MM.1S (cell line): ENCODE results near the gene MACROD1.

ENCODE experiments used
- DNase-seq: peaks from one replicate; pipeline ENCODE4 v3.0.0-alpha.2; 2015
- H2AFZ ChIP-seq: fragments of 300-600 bp; sonication (generic); 2 replicates; pipeline ENCODE4 v1.6.0; 2016; ENCODE audit warnings: antibody characterized with exemption, low read length
- H3F3A ChIP-seq: fragments of 300-600 bp; sonication (generic); 2 replicates; pipeline ENCODE4 v1.6.1; 2016; ENCODE audit warnings: mild to moderate bottlenecking, antibody characterized with exemption, low read length, moderate library complexity, mixed read lengths; ENCODE audit not compliant: insufficient read depth
- H3K27ac ChIP-seq: fragments of 300-600 bp; sonication (generic); 2 replicates; pipeline ENCODE4 v1.5.1; 2016; ENCODE audit warnings: mild to moderate bottlenecking, low read length
- H3K27me3 ChIP-seq: fragments of 300-600 bp; sonication (generic); replicated peaks from 2 replicates; pipeline ENCODE4 v1.6.0; 2016; ENCODE audit warnings: low read length; ENCODE audit not compliant: insufficient read depth
- H3K36me3 ChIP-seq: fragments of 300-600 bp; sonication (generic); replicated peaks from 2 replicates; pipeline ENCODE4 v1.6.1; 2016; ENCODE audit warnings: mild to moderate bottlenecking, low read length, mixed read lengths; ENCODE audit not compliant: insufficient read depth
- H3K4me1 ChIP-seq: fragments of 300-600 bp; sonication (generic); 2 replicates; pipeline ENCODE4 v1.6.1; 2016; ENCODE audit warnings: low read length, mixed read lengths
- H3K4me2 ChIP-seq: fragments of 300-600 bp; sonication (generic); 2 replicates; pipeline ENCODE4 v1.6.0; 2016; ENCODE audit warnings: low read depth, low read length
- H3K4me3 ChIP-seq: fragments of 300-600 bp; sonication (generic); 2 replicates; pipeline ENCODE4 v1.5.1; 2016; ENCODE audit warnings: low read length, mixed read lengths
- H3K79me2 ChIP-seq: fragments of 300-600 bp; sonication (generic); 2 replicates; pipeline ENCODE4 v1.6.1; 2016; ENCODE audit warnings: mixed run types, low read length, mixed read lengths
- H3K9ac ChIP-seq: fragments of 300-600 bp; sonication (generic); 2 replicates; pipeline ENCODE4 v1.6.1; 2016; ENCODE audit warnings: low read length, mixed read lengths
- H3K9me2 ChIP-seq: fragments of 300-600 bp; sonication (generic); replicated peaks from 2 replicates; pipeline ENCODE4 v1.6.1; 2016; ENCODE audit warnings: mild to moderate bottlenecking, low read length, mixed read lengths; ENCODE audit not compliant: insufficient read depth
- H3K9me3 ChIP-seq: fragments of 300-600 bp; sonication (generic); replicated peaks from 2 replicates; pipeline ENCODE4 v1.6.1; 2016; ENCODE audit warnings: mild to moderate bottlenecking, low read length, mixed read lengths; ENCODE audit not compliant: insufficient read depth
- H4K20me1 ChIP-seq: fragments of 300-600 bp; sonication (generic); 2 replicates; pipeline ENCODE4 v1.6.1; 2016; ENCODE audit warnings: mild to moderate bottlenecking, low read length, moderate library complexity, mixed read lengths; ENCODE audit not compliant: insufficient read depth
- CTCF ChIP-seq: fragments of 300-600 bp; sonication (generic); IDR thresholded peaks from 2 replicates; pipeline ENCODE4 v1.5.1; 2016; ENCODE audit warnings: antibody characterized with exemption, low read length, mixed read lengths
- EZH2 ChIP-seq: fragments of 300-600 bp; sonication (generic); optimal IDR thresholded peaks from 2 replicates; pipeline ENCODE3; 2017; ENCODE audit warnings: low read depth, mild to moderate bottlenecking, antibody characterized with exemption, low read length, mixed read lengths
- EZH2phosphoT487 ChIP-seq: fragments of 300-600 bp; sonication (generic); IDR thresholded peaks from 2 replicates; pipeline ENCODE4 v1.6.1; 2018; ENCODE audit warnings: antibody characterized with exemption, low read length

Gene MACROD1

DNA sequence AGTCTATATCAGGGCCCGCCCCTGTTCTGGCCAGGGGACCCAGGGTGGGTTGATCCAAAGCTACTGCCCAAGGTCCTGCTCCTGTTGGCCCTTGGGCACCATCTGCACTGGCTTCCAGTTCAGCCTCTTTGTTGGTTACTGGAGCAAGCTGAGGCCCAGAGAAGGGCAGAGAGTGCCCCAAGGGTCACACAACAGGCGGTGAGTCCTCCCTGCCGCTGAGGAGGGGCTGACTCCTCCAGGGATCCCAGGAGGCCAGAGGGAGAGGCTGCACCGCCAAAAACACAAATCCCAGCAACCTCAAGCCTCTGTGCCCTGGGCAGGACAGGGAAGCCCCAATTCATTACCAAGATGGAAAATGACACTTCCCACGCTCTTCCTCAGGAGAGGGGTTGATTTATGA is 61.3 kb downstream of the MACROD1 start:
- no peaks in the 10 kb centered on the region for H4K20me1 ChIP-seq
- no peak overlapping the region for H3K9ac ChIP-seq
- no peak overlapping the region for H2AFZ ChIP-seq
- TF ChIP-seq EZH2phosphoT487 (no peak), CTCF (no peak), EZH2 (no peak)
- H3K36me3 ChIP-seq: no peaks in the 10 kb centered on the region
- no peaks in the 10 kb centered on the region for H3F3A ChIP-seq
- no peaks in the 10 kb centered on the region for H3K79me2 ChIP-seq
- H3K4me3 ChIP-seq: no peak overlapping the region
- no peaks in the 10 kb centered on the region for H3K27me3 ChIP-seq
- no peak for DNase-seq
- no peaks in the 10 kb centered on the region for H3K9me2 ChIP-seq
- no peak overlapping the region for H3K4me2 ChIP-seq
- H3K9me3 ChIP-seq: no peaks in the 10 kb centered on the region
- H3K4me1 ChIP-seq: no peaks in the 10 kb centered on the region
- H3K27ac ChIP-seq: no peak overlapping the region

GRCh38 chr11:64103277-64103985 is 62.5 kb downstream of the MACROD1 start:
- no peaks in the 10 kb centered on the region for H3K79me2 ChIP-seq
- no peak overlapping the region for H3K4me3 ChIP-seq
- no peaks in the 10 kb centered on the region for H3K36me3 ChIP-seq
- H3K9ac ChIP-seq: no peak overlapping the region
- H2AFZ ChIP-seq: no peak overlapping the region
- DNase-seq: no peak
- H3K4me1 ChIP-seq: no peaks in the 10 kb centered on the region
- H3K4me2 ChIP-seq: no peak overlapping the region
- no peaks in the 10 kb centered on the region for H3K9me3 ChIP-seq
- no peaks in the 10 kb centered on the region for H3F3A ChIP-seq
- H3K9me2 ChIP-seq: no peaks in the 10 kb centered on the region
- TF ChIP-seq EZH2phosphoT487: no peak
- no peak for TF ChIP-seq CTCF
- no peak for TF ChIP-seq EZH2
- no peaks in the 10 kb centered on the region for H3K27me3 ChIP-seq
- H3K27ac ChIP-seq: no peak overlapping the region
- H4K20me1 ChIP-seq: no peaks in the 10 kb centered on the region

DNA sequence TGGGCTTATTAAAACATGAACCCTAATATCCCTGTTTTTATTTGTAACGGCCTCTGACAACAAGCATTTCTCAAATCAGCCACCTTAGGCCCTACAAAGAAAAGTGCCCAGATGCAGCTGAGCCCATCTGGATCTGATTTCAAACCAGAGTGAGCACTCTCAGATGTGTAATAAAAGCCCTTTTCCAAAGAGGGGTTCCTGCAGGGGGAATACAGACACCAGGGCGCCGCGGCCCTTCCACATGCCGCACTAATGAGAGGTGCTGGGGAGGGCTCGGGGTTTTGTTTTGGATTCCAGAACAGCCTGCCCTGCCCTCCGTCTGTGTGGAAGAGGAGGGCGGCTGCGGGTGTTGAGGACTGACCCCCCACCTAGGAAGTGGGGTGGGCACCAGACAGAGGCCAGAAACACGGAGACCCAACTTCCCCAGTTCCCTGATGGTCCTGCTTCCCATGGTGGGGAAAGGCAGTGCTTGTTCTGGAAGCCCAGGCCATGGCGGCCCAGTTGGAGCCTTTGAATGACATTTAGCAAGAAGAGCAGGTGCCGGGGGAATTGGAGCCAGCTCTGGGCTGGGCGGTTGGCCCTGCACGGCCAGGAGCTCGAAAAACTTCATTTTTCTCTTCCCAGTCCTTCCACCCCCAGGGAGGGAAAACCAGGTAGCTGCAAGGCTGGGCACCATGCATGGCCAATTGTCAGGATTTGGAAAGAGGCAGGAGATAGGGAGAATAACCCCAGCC is 63.7 kb downstream of the MACROD1 start:
- no peaks in the 10 kb centered on the region for H3K36me3 ChIP-seq
- no peak for DNase-seq
- TF ChIP-seq CTCF: no peak
- TF ChIP-seq EZH2phosphoT487: no peak
- TF ChIP-seq EZH2: no peak

More for the DNA sequence above, 63.7 kb downstream of the MACROD1 start:
- Histone ChIP-seq H3K4me2 (no peak overlapping the region), H3K79me2 (no peaks in the 10 kb centered on the region), H4K20me1 (no peaks in the 10 kb centered on the region), H3K27me3 (no peaks in the 10 kb centered on the region), H3K27ac (no peak overlapping the region), H2AFZ (no peak overlapping the region), H3K4me1 (no peaks in the 10 kb centered on the region), H3K9ac (no peak overlapping the region), H3F3A (no peaks in the 10 kb centered on the region), H3K4me3 (no peak overlapping the region), H3K9me3 (no peaks in the 10 kb centered on the region), H3K9me2 (no peaks in the 10 kb centered on the region)
